Heart right ventricle (tissue), 16 donors: ENCODE results near the gene PTBP2. TPM values are rescaled to one million over a fixed set of nuclear protein-coding genes. Genes with fewer than 3 reads are reported as not detected.

Source experiments
- ATAC-seq, 8 donors: fragments of 200-7000 bp; cut with Tn5 transposase; one replicate each; pipeline ENCODE4 v1.9.1; 2020; ENCODE audit warnings: mild to moderate bottlenecking in 8 of 8, moderate library complexity in 8 of 8, moderate number of reproducible peaks in 1 of 8
- DNase-seq, 2 donors: peaks; one replicate each; pipeline ENCODE4 v3.0.0-alpha.2; 2020
- H3K27ac ChIP-seq, 10 donors: fragments of 200-600 bp; sonication (generic) in 2 of 10; one replicate each; pipeline versions ENCODE4 v1.5.0 to v1.8.0; 2020 to 2022; ENCODE audit warnings: mild to moderate bottlenecking in 3 of 10
- H3K27me3 ChIP-seq, 7 donors: fragments of 200-600 bp; one replicate each; pipeline ENCODE4 v1.8.0; 2021 to 2022; ENCODE audit warnings: mild to moderate bottlenecking in 2 of 7
- H3K36me3 ChIP-seq, 9 donors: fragments of 200-600 bp; sonication (generic) in 1 of 9; one replicate each; pipeline versions ENCODE4 v1.5.0 to v1.8.0; 2020 to 2022; ENCODE audit warnings: mild to moderate bottlenecking in 2 of 9
- H3K4me1 ChIP-seq, 9 donors: fragments of 200-600 bp; sonication (generic) in 1 of 9; one replicate each; pipeline versions ENCODE4 v1.5.0 to v1.8.0; 2020 to 2022; ENCODE audit warnings: mild to moderate bottlenecking in 4 of 9
- H3K4me3 ChIP-seq, 10 donors: fragments of 200-600 bp; sonication (generic) in 2 of 10; one replicate each; pipeline versions ENCODE4 v1.5.0 to v1.8.0; 2020 to 2022; ENCODE audit warnings: mild to moderate bottlenecking in 7 of 10, moderate library complexity in 2 of 10
- H3K9me3 ChIP-seq, 11 donors: fragments of 200-600 bp in 10 of 11; sonication (generic) in 2 of 11; one replicate each; pipeline versions ENCODE4 v1.5.0 to v1.8.0; 2013 to 2022; ENCODE audit warnings: mild to moderate bottlenecking in 2 of 11, control low read depth in 1 of 11, moderate library complexity in 1 of 11
- WGBS, 2 donors: extraction: QIAGEN DNeasy Blood & Tissue Kit; methylation state at CpG; one replicate each; pipeline ENCODE4 v1.1.7; 2013; ENCODE audit warnings: inconsistent platforms in 1 of 2; 5-methylcytosine and 5-hydroxymethylcytosine counted together
- intact Hi-C, 10 donors: fragments of 100-400 bp; cut with DNase I; formaldehyde crosslinking; loops; one replicate each; pipeline versions ENCODE4 v1.11.1 to v1.14.2; 2022
- polyA plus RNA-seq, 2 donors: library from polyadenylated mRNA; stranded (reverse); fragments of 200-250 nt; gene quantifications; one replicate each; pipeline ENCODE4 v1.2.3, GENCODE V29; 2013
- total RNA-seq, 10 donors: library from RNA; stranded (reverse); fragmentation: NEBNext Ultra II Directional in 3 of 10; extraction: Animal tissue kit (Norgen Biotek cat#: 25700) in 3 of 10; gene quantifications; one replicate each; pipeline versions ENCODE4 v1.2.1 to v1.2.4, GENCODE V29; 2021 to 2023
- TF ChIP-seq, protein P1 (sequence below), 9 donors: fragments of 200-600 bp; sonication (generic) in 2 of 9; IDR thresholded peaks; one replicate each; pipeline versions ENCODE4 v1.5.0 to v1.8.0; 2021 to 2022; ENCODE audit warnings: antibody characterized with exemption in 9 of 9, mild to moderate bottlenecking in 5 of 9, moderate library complexity in 1 of 9
- donor health status: Arrhythmogenic right ventricular cardiomyopathy.
- donor health status: ischemic (EF 13 %, LVEDD 7.1; RV severe dilation, severe dysfunction).
- donor health status: healthy with polysubstance abuse.
- donor health status: DM: no; HTN: yes; CAD: no.
- donor health status: DM: no; HTN: no; CAD: no.
- donor health status: ischemic (EF 25% LVEDD 6.9; RV normal size, moderate dysfunction).
- donor health status: ischemic (EF 25% LVEDD 5.7; RV mildly dilated, moderate dysfunction).
- donor health status: healthy.
- donor health status: DM: yes; HTN: yes; CAD: no.
- donor health status: Ischemic cardiomyopathy.
- donor health status: ischemic (EF 35%, LVEDD 5.7; RV mildly dilated, moderate dysfunction).
- donor health status: nonischemic (EF 11% LVEDD 7.7; RV severe dilation, severe dysfunction).
- donor health status: DM: yes; HTN: yes; CAD: no.
- donor health status: PGD.
- donor health status: ischemic (EF 29% LVEDD 5.4; RV normal size, mild dysfunction).
- donor health status: nonischemic (EF 23%, LVEDD 6.1; RV moderate dilation, normal function).

Gene PTBP2
- total and polyA plus RNA-seq, 12 donors, result 4.9 to 29.3 (median 12.5) TPM

DNA sequence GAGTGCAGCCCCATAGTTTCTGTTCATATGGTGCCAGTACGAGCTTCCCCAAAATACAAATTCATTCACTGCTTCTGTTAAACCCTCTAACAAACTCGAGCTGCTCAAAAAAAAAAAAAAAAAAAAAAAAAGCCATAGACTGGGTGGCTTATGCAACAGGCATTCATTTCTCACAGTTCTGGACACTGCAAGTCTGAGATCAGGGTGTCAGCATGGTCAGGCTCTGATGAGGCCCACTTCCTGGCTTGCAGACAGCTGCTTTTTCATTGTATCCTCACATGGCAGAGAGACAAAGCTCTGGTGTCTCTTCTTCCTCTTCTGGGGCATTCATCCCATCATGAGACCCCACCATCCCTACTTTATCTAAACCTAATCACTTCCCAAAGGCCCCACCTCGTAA lies 121.6 kb downstream of the PTBP2 start:
- no peaks in the 10 kb centered on the region for H3K9me3 ChIP-seq
- TF ChIP-seq, protein P1, sequence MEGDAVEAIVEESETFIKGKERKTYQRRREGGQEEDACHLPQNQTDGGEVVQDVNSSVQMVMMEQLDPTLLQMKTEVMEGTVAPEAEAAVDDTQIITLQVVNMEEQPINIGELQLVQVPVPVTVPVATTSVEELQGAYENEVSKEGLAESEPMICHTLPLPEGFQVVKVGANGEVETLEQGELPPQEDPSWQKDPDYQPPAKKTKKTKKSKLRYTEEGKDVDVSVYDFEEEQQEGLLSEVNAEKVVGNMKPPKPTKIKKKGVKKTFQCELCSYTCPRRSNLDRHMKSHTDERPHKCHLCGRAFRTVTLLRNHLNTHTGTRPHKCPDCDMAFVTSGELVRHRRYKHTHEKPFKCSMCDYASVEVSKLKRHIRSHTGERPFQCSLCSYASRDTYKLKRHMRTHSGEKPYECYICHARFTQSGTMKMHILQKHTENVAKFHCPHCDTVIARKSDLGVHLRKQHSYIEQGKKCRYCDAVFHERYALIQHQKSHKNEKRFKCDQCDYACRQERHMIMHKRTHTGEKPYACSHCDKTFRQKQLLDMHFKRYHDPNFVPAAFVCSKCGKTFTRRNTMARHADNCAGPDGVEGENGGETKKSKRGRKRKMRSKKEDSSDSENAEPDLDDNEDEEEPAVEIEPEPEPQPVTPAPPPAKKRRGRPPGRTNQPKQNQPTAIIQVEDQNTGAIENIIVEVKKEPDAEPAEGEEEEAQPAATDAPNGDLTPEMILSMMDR (IDR thresholded peaks at IDR 0.05), result no peak
- no peaks in the 10 kb centered on the region for H3K27me3 ChIP-seq
- 68 to 74% methylated on average over 3 of the region's 3 CpGs for WGBS, 2 donors
- ATAC-seq (no peak), DNase-seq (no peak)
- H3K27ac ChIP-seq, result no peak overlapping the region
- no peak overlapping the region for H3K4me3 ChIP-seq
- peaks cover 0 to 5% (median 0%) of the 10 kb centered on the region in 9 donors for H3K4me1 ChIP-seq
- intact Hi-C loops, result loop anchor here in 2 of 10 donors (10.0 kb wide), 2 partner anchors 608 to 1162 kb away; no protein-coding TSS in a partner anchor
- H3K36me3 ChIP-seq, result no peaks in the 10 kb centered on the region

DNA sequence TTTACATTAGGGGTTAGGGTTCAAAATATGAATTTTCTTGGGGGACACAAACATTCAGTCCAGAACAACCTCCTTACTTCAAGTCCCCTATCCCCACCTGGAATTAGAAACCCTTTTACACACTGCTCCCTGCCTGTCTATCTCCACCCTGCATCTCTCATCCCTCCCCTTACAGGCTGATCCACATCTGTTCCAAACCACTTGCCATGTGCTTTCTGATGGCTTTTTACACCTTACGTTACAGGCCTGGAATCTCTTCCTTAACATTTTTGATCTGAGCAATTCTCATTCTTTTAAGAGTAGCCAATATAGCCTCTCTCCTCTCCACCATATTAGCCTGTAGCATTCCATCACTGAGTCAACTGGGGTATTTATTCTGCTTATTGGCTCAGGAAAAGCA lies 122.0 kb downstream of the PTBP2 start:
- no peak for ATAC-seq
- no peaks in the 10 kb centered on the region for H3K27me3 ChIP-seq
- no peak for DNase-seq
- TF ChIP-seq, protein P1 (IDR thresholded peaks at IDR 0.05), result no peak
- H3K27ac ChIP-seq, result no peak overlapping the region
- H3K9me3 ChIP-seq, result no peaks in the 10 kb centered on the region
- H3K4me3 ChIP-seq, result no peak overlapping the region
- intact Hi-C loops, result loop anchor here in 2 of 10 donors (10.0 kb wide), 2 partner anchors 609 to 1161 kb away; no protein-coding TSS in a partner anchor
- WGBS, 2 donors, result 95 to 97% methylated on average over 1 of the region's 1 CpG
- H3K36me3 ChIP-seq, result no peaks in the 10 kb centered on the region
- peaks cover 0 to 5% (median 0%) of the 10 kb centered on the region in 9 donors for H3K4me1 ChIP-seq

DNA sequence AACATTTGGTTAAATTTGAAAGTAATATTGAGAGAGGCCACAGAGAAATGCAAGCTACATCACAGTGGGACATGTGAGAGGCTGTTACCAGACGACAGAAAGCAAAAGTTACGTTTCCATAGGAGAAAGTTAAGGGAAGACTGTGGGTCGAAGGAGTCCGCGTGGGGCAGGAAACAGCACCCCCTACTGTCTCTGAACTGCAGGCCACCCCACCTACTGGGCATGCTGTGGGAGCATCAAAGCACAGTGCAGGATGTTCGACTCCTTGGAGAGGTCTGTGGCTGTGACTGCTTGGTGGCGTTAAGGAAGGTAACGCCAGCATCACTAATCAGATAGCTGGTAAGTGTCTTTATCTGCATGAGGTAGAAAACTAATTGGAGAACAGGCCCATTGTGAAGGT lies 123.9 kb downstream of the PTBP2 start:
- intact Hi-C loops, result loop anchor here in 2 of 10 donors (10.0 kb wide), 2 partner anchors 611 to 1159 kb away; no protein-coding TSS in a partner anchor
- H3K4me3 ChIP-seq, result no peak overlapping the region
- no peak overlapping the region for H3K27ac ChIP-seq
- no peaks in the 10 kb centered on the region for H3K36me3 ChIP-seq
- H3K27me3 ChIP-seq, result no peaks in the 10 kb centered on the region
- WGBS, 2 donors, result 46 to 47% methylated on average over 8 of the region's 8 CpGs
- ATAC-seq (peak in 4 of 8 donors; percentile 65 to 72 (median 68)), DNase-seq (peak in 1 of 2 donors; percentile 24)
- peaks cover 0 to 5% (median 0%) of the 10 kb centered on the region in 9 donors for H3K4me1 ChIP-seq
- TF ChIP-seq, protein P1 (IDR thresholded peaks at IDR 0.05), result peak in 8 of 9 donors; percentile 53 to 71 (median 62)
- no peaks in the 10 kb centered on the region for H3K9me3 ChIP-seq

DNA sequence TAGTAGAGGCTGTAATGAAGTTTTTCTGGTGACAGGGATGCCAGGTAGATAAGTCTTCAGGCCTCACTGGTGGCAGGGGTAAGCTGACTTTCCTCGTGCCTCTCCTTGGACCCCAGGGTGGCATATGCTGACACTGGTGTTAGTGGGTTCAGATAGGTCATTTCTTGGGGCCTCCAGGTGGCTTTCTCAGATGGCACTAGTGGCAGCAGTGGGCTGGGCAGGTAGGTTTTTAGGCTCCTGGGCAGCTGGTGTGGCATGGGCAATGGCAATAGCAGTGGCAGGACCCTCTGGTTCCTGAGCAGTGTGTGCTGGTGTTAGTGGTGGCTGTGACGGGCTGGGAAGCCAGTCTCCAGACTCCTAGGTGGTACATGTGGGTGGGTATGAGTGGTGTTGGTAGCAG lies 140.3 kb downstream of the PTBP2 start:
- WGBS, 2 donors, result 89 to 90% methylated on average over 2 of the region's 2 CpGs
- Histone ChIP-seq H3K36me3 (no peaks in the 10 kb centered on the region), H3K27ac (no peak overlapping the region), H3K9me3 (peaks cover 0 to 28% (median 7%) of the 10 kb centered on the region in 11 donors), H3K4me3 (no peak overlapping the region), H3K27me3 (no peaks in the 10 kb centered on the region), H3K4me1 (peaks cover 0 to 5% (median 0%) of the 10 kb centered on the region in 9 donors)
- intact Hi-C loops, result no loop called here
- DNase-seq, result no peak
- TF ChIP-seq, protein P1 (IDR thresholded peaks at IDR 0.05), result no peak
- no peak for ATAC-seq
